ENCODE measurements around the gene CDSN. TPM values are rescaled to one million over a fixed set of nuclear protein-coding genes. Genes with fewer than 3 reads are reported as not detected.

Gene CDSN
- total and polyA plus RNA-seq, 2 donors (not counting 3 experiments of a cell fraction or from before 2014, with no cell fraction given): not detected

GRCh38 chr6:31140643-31141042 lies 20.4 kb upstream of the CDSN start:
- H3K27me3 ChIP-seq (ENCODE audit: control insufficient read depth in 2 of 2, insufficient read depth in 2 of 2, low read length in 2 of 2): no peaks in the 10 kb centered on the region
- TF ChIP-seq CTCF (IDR thresholded peaks at IDR 0.05; ENCODE audit: extremely low read depth in 1 of 2, insufficient read depth in 1 of 2, low read depth in 1 of 2, low read length in 2 of 2) (no peak), FOS (IDR thresholded peaks at IDR 0.05; ENCODE audit: borderline replicate concordance, insufficient read depth, low read length) (no peak), POLR2A (IDR thresholded peaks at IDR 0.05; ENCODE audit: low read depth, low read length) (no peak), EZH2 (IDR thresholded peaks at IDR 0.05; ENCODE audit: borderline replicate concordance, low read depth, low read length, severe bottlenecking) (no peak), MAX (IDR thresholded peaks at IDR 0.05; ENCODE audit: insufficient read depth, insufficient read length) (no peak), JUN (IDR thresholded peaks at IDR 0.05; ENCODE audit: borderline replicate concordance, insufficient read depth, insufficient read length, low read depth) (no peak), MYC (IDR thresholded peaks at IDR 0.05; ENCODE audit: low read depth, low read length) (no peak), GATA2 (IDR thresholded peaks at IDR 0.05; ENCODE audit: insufficient read depth, insufficient read length, low read depth, low read length) (no peak), POLR2AphosphoS5 (IDR thresholded peaks at IDR 0.05; ENCODE audit: insufficient read depth, low read depth, low read length) (no peak)
- no peak overlapping the region for H3K4me2 ChIP-seq (ENCODE audit: insufficient read depth, low read length)
- H4K20me1 ChIP-seq (replicated peaks; ENCODE audit: control insufficient read depth, extremely low read depth, insufficient read depth, low read length): no peaks in the 10 kb centered on the region
- no peaks in the 10 kb centered on the region for H3K9me1 ChIP-seq (replicated peaks; ENCODE audit: control insufficient read depth, extremely low read depth, insufficient read depth, low read length)
- ChIA-PET CTCF (interaction anchor here (2.6 to 6.2 kb wide), 2 partner anchors 51 to 226 kb away, joined by 14 to 174 read pairs; no protein-coding TSS in a partner anchor), POLR2A (no interaction called here)
- H3K4me1 ChIP-seq (ENCODE audit: control insufficient read depth, extremely low read depth, insufficient read depth, low read length): peaks cover 8% of the 10 kb centered on the region
- H3K4me3 ChIP-seq (replicated peaks in 1 of 3; ENCODE audit: insufficient read depth in 1 of 3, low read depth in 1 of 3, low read length in 3 of 3): no peak overlapping the region
- no TSS peak for BruUV-seq (replicated peaks)
- no peaks in the 10 kb centered on the region for H3K79me2 ChIP-seq (ENCODE audit: control insufficient read depth, insufficient read depth, low read length)
- no peak overlapping the region for H2AFZ ChIP-seq (ENCODE audit: low read depth, low read length)
- no peak for DNase-seq (ENCODE audit: low read depth, low spot score)
- intact Hi-C loops (cut with micrococcal nuclease) (no loop called here), dilution Hi-C loops (cut with MboI; ENCODE audit: extremely low pct_ligation_motif_present, low sequenced_read_pairs) (no loop called here)
- no peak overlapping the region for H3K27ac ChIP-seq (ENCODE audit: insufficient read depth, low read depth, low read length)
- no peak overlapping the region for H3K9ac ChIP-seq (replicated peaks; ENCODE audit: extremely low read depth, insufficient read depth, low read length)
- H3K36me3 ChIP-seq (ENCODE audit: control insufficient read depth in 2 of 2, extremely low read depth in 1 of 2, insufficient read depth in 2 of 2, low read length in 2 of 2): peaks cover 0 to 8% of the 10 kb centered on the region in 2 experiments
- no peaks in the 10 kb centered on the region for H3K9me3 ChIP-seq (replicated peaks; ENCODE audit: control insufficient read depth, insufficient read depth, low read length)
- FAIRE-seq: no peak
